ENCODE data around the gene ID4.

The ID4 gene

GRCh38 chr6:19838442-19839236, 1.5 kb downstream of the ID4 start (continued):
- TF ChIP-seq ZNF658 (tag by site-specific recombination; IDR thresholded peaks at IDR 0.05) (no peak), ZSCAN16 (tag by site-specific recombination; IDR thresholded peaks at IDR 0.05) (no peak), ZNF23 (tag by site-specific recombination; IDR thresholded peaks at IDR 0.05; ENCODE audit: borderline replicate concordance) (no peak), ZNF530 (tag by site-specific recombination; IDR thresholded peaks at IDR 0.05; ENCODE audit: low read depth) (no peak), ZNF777 (tag by site-specific recombination; IDR thresholded peaks at IDR 0.05; ENCODE audit: borderline replicate concordance) (no peak), ZNF791 (tag by site-specific recombination; IDR thresholded peaks at IDR 0.05) (no peak), SCRT1 (tag by site-specific recombination; IDR thresholded peaks at IDR 0.05; ENCODE audit: borderline replicate concordance) (peak; percentile 92), SCRT2 (tag by site-specific recombination; IDR thresholded peaks at IDR 0.05) (peak; percentile 97), ZNF571 (tag by site-specific recombination; IDR thresholded peaks at IDR 0.05) (no peak), HOXC10 (CRISPR knock-in tag; IDR thresholded peaks at IDR 0.05) (no peak), ZNF391 (tag by site-specific recombination; IDR thresholded peaks at IDR 0.05; ENCODE audit: borderline replicate concordance, low read depth) (no peak), ZNF580 (tag by site-specific recombination; IDR thresholded peaks at IDR 0.05) (no peak), ZNF146 (tag by site-specific recombination; IDR thresholded peaks at IDR 0.05) (no peak), GLIS1 (tag by site-specific recombination; IDR thresholded peaks at IDR 0.05) (peak; percentile 29; the same call in 1 of the 2 replicates), OVOL3 (tag by site-specific recombination; IDR thresholded peaks at IDR 0.05) (no peak), ZNF350 (tag by site-specific recombination; IDR thresholded peaks at IDR 0.05) (no peak), ZNF10 (tag by site-specific recombination; IDR thresholded peaks at IDR 0.05) (no peak), ZNF223 (tag by site-specific recombination; IDR thresholded peaks at IDR 0.05) (no peak; the same call in 1 of the 2 replicates), FEZF1 (tag by site-specific recombination; IDR thresholded peaks at IDR 0.05) (no peak), KLF10 (tag by site-specific recombination; IDR thresholded peaks at IDR 0.05) (peak; percentile 18; the same call in 1 of the 2 replicates), EGR2 (tag by site-specific recombination; IDR thresholded peaks at IDR 0.05; ENCODE audit: low read depth) (no peak), PATZ1 (tag by site-specific recombination; IDR thresholded peaks at IDR 0.05) (peak; percentile 45), ZNF600 (tag by site-specific recombination; IDR thresholded peaks at IDR 0.05) (no peak), ZBTB8A (tag by site-specific recombination; IDR thresholded peaks at IDR 0.05) (peak; percentile 84), ZNF449 (tag by site-specific recombination; IDR thresholded peaks at IDR 0.05) (0 out of 2 replicates have a peak, but pooled peaks have one; percentile 26), KLF9 (tag by site-specific recombination; IDR thresholded peaks at IDR 0.05; ENCODE audit: low read depth) (no peak; the same call in 1 of the 2 replicates), ZNF548 (tag by site-specific recombination; IDR thresholded peaks at IDR 0.05) (no peak)
- TF ChIP-seq, protein P1, sequence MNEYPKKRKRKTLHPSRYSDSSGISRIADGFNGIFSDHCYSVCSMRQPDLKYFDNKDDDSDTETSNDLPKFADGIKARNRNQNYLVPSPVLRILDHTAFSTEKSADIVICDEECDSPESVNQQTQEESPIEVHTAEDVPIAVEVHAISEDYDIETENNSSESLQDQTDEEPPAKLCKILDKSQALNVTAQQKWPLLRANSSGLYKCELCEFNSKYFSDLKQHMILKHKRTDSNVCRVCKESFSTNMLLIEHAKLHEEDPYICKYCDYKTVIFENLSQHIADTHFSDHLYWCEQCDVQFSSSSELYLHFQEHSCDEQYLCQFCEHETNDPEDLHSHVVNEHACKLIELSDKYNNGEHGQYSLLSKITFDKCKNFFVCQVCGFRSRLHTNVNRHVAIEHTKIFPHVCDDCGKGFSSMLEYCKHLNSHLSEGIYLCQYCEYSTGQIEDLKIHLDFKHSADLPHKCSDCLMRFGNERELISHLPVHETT (tag by site-specific recombination; IDR thresholded peaks at IDR 0.05) = no peak
- TF ChIP-seq, protein P2, sequence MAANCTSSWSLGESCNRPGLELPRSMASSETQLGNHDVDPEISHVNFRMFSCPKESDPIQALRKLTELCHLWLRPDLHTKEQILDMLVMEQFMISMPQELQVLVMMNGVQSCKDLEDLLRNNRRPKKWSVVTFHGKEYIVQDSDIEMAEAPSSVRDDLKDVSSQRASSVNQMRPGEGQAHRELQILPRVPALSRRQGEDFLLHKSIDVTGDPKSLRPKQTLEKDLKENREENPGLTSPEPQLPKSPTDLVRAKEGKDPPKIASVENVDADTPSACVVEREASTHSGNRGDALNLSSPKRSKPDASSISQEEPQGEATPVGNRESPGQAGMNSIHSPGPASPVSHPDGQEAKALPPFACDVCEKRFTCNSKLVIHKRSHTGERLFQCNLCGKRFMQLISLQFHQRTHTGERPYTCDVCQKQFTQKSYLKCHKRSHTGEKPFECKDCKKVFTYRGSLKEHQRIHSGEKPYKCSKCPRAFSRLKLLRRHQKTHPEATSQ (tag by site-specific recombination; IDR thresholded peaks at IDR 0.05) = no peak
- TF ChIP-seq, protein P3, sequence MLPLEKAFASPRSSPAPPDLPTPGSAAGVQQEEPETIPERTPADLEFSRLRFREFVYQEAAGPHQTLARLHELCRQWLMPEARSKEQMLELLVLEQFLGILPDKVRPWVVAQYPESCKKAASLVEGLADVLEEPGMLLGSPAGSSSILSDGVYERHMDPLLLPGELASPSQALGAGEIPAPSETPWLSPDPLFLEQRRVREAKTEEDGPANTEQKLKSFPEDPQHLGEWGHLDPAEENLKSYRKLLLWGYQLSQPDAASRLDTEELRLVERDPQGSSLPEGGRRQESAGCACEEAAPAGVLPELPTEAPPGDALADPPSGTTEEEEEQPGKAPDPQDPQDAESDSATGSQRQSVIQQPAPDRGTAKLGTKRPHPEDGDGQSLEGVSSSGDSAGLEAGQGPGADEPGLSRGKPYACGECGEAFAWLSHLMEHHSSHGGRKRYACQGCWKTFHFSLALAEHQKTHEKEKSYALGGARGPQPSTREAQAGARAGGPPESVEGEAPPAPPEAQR (tag by site-specific recombination; IDR thresholded peaks at IDR 0.05) = no peak
